ENCODE data around the gene CBL. TPM values are rescaled to one million over a fixed set of nuclear protein-coding genes. Genes with fewer than 3 reads are reported as not detected.

CBL gene
- total RNA-seq, 1 experiment from 2014 or later: 18.8 TPM

DNA sequence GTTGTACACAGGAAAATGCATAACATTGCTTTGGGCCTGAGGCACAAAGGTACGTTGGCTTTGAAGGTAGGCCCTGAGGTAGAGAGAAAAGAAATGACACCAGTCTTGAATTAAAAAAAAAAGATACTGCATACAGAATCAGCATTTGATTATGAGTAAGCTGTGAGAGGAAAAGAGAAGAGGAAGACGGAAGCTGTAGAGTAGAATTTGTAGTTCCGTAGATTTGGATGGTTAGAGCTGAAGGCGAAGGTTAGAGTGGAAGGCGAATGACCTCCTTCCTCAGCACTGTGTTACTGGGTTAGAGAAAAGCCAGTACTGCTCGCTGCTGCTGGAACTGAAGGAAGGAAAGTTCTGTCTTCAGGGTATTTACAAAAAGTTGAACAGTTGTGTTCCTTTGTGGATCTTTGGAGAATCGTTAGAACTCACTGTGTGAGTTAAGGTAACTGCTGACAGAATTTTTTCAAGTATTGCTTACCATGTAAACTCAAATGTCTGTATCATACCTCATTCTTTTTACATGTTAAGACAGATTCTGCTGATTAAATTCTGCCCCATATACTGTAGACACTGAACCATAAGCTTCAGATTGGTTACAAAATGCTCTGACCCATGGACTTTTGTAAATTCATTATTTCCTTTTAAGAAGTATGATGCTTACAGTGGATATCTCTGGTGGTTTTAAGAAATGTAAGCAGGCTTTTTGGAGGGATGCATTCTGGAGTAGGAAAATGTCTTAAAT is 60.5 kb downstream of the CBL start:
- DNase-seq (ENCODE audit: low read depth): no peak

DNA sequence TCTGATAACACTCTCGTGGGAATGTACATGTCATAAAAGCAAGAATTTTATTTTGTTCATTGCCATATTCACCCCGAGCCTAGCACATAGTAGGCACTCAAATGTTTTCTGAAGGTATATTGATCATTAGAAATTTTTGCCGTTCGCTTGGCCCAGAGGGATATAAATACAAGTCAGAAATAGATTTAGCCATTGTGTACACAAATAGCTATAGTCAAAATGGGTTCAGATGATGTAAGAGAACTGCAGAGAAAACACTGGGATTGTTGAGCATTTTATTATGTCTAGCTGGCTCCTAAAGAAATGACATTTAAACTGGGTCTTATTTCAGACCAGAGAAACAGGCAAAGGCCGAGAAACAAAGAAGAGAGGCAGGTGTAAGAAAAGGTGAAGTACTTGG is 61.5 kb downstream of the CBL start:
- no peak for DNase-seq (ENCODE audit: low read depth)

DNA sequence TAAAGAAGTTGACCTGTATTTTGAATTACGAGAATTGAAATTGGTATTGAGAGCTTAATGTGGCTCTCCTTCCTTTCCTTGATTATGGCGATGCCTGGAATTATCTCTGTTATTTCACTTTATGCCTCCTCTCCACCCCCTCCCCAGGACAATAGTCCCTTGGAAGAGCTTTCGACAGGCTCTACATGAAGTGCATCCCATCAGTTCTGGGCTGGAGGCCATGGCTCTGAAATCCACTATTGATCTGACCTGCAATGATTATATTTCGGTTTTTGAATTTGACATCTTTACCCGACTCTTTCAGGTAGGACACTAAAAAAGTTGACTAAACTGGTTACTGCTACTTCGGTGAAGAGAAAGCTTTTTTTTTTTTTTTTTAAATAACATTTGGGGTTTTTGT is 67.6 kb downstream of the CBL start:
- DNase-seq (ENCODE audit: low read depth): no peak

DNA sequence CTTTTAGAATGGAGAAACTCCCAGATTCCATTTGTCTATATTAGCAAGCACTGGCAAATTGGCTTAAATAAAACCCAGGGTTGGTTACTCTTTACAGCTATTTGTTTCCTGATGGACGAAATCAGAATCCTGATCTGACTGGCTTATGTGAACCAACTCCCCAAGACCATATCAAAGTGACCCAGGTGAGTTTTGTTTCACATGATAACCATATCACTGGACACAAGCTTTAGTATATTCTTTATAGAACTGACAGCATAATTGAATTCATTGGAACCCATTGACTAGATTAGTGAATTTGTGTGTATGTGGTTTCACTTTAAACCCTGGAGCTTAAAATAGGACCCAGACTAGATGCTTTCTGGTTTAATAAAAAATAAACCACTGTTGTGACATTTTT is 71.5 kb downstream of the CBL start:
- no peak for DNase-seq (ENCODE audit: low read depth)

DNA sequence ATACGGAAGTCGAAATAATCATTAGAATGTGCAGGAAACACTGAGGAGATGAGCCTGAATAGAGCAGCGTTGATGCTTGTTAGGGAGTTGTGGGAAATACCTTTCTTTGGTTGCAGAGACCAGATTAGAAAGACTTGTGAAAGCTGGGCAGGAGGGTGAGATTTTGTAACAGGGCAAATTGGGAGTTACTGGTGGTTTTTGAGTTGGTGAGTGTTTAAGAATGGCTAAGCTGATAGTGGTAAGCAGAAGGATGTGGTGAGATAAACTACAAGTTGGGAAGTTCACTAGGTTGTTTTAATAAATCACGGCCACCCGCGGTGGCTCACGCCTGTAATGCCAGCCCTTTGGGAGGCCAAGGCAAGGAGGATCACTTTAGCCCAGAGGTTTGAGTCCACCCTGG is 76.4 kb downstream of the CBL start:
- DNase-seq (ENCODE audit: low read depth): no peak

DNA sequence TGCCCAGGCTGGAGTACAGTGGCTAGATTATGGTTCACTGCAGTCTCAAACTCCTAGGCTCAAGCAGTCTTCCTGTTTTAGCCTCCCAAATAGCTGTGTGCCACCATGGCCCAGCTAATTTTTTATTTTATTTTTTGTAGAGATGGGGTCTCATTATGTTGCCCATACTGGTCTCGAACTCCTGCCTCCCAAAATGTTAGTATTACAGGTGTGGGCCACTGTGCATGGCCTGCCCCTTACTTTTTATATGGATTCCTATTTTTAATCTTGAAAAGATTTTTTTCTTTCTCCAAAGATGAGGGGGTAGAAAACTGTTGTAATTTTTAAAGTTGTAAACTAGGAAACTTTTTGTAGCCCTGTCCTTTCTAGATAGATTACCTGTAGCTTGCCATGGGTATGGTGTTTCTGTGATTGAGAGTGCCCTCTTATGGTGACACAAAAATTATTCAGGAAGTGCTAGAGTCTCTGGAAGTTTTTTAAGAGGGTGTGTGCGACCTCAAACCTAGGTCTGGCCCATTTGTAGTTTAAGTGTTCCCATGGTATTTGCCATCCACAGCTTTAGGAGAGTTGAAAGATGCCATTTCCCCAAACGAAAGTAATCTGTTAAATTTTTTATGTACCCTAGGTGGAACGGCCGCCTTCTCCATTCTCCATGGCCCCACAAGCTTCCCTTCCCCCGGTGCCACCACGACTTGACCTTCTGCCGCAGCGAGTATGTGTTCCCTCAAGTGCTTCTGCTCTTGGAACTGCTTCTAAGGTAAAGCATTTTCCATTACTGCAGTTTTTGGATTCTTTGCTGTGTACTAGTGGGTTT is 78.4 kb downstream of the CBL start:
- peak; percentile 61 for DNase-seq (ENCODE audit: low read depth)

DNA sequence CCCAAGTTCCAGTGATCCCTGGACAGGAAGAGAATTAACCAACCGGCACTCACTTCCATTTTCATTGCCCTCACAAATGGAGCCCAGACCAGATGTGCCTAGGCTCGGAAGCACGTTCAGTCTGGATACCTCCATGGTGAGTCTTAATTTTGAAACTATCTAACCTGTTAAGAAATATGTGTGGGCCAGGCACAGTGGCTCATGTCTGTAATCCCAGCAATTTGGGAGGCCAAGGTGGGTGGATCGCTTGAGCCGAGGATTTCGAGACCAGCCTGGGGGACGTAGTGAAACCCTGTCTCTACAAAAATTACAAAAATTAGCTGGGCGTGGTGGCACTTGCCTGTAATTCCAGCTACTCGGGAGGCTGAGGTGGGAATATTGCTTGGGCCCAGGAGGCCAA is 79.3 kb downstream of the CBL start:
- no peak for DNase-seq (ENCODE audit: low read depth)

DNA sequence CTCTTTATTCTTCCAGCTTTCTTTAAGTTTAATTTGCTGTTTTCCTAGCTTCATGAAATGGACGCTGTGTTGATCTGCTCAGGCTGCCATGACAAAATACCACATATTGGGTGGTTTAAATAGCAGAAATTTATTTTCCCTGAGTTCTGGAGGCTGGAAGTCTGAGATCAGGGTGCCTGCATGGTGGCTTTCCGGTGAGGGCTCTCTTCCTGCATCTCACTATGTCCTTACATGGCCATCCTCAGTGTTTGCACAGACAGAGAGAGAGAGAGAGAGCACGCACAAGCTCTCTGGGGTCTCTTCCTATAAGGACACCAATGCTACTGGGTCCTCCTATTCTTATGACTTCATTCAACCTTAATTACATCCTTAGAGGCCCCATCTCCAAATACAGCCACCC is 82.1 kb downstream of the CBL start:
- DNase-seq (ENCODE audit: low read depth): no peak

DNA sequence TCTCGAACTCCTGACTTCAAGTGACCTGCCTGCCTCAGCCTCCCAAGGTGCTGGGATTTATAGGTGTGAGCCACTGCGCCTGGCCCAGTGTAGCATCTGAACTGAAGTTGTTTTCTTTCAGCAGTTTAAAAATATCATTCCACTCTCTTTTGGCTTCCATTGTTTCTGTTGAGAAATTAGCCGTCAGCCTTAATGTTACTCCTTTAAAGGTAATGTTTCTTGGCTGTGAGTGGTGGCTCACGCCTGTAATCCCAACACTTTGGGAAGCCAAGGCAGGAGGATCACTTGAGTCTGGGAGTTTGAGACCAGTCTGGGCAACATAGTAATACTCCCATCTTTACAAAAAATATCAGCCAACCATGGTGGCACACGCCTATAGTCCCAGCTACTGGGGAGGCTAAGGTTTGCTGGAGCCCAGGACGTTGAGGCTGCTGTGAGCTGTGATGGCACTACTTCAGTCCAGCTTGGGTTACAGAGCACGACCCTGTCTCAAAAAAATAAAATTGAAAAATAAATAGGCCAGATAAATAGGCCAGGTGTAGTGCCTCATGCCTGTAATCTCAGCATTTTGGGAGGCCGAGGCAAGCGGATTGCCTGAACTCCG is 84.9 kb downstream of the CBL start:
- DNase-seq (ENCODE audit: low read depth): no peak

DNA sequence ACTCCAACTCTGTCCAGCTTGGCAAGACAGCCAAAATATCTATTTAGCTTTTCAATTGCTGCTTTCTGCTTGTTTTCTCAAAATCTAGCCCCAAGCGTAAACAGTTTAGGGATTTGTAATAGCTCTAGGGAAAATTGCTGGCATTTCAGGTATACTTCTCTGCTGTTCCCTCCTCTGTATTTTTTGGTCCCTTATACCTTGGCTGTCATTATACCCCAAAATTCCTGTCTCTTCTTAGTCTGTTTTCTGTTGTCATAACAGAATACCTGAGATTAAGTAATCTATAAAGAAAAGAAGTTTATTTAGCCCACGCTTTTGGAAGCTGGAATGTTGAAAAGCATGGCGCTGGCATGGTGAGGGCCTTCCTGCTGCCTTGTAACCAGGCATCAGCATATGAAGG is 87.3 kb downstream of the CBL start:
- no peak for DNase-seq (ENCODE audit: low read depth)

DNA sequence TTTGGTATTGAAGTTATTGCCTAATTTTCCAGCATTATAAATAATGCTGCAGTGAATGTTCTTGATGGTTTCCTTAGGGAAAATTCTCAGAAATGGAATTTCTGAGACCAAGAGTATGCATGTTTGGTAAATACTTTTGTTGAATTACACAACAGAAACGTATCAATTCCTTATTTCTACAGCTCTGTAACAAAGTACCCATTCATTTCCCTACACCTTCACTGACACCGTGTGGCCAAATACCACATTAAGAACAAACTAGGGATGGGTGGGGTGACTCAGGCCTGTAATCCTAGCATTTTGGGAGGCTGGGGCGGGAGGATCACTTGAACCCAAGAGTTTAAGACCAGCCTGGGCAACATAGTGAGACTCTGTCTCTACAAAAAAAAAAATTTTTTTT is 89.0 kb downstream of the CBL start:
- peak; percentile 30 for DNase-seq (ENCODE audit: low read depth)

DNA sequence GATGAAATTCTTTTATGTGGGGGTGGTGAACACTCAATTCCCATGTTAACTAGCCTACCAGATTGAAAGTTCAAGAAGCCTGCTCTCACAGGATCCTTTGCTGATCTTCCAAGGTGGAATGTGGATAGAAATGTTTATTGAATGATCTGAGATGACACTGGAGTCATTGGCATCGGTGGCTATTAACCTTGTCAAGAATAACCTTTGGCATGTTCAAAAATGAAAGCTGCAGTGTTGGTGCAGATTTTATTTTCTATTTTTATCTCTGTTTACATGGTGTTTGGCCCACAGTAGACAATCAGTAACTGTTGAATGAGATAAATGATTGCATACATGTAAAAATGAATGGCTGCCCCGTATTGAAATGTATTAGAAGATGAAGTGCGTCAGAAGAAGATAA is 91.8 kb downstream of the CBL start:
- DNase-seq (ENCODE audit: low read depth): no peak

DNA sequence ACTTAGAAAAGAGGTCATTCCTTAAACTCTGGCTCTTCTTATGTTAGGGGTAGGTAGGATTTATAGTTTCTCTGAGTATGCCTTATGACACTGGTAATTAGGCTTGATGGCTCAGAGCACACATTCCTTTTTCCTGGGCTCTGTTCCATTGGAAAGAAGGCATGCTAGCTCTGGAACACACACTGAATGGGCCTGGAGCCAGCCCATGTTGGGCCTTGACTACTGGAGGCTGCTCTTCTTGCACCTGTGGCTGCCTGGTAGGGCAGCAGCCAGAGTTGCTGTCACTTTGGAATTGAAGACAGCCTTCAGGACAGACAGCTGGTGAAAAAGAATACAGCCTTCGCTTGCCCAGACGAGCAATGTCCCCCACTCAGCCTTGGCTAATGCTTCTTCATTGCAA is 92.6 kb downstream of the CBL start:
- no peak for DNase-seq (ENCODE audit: low read depth)

DNA sequence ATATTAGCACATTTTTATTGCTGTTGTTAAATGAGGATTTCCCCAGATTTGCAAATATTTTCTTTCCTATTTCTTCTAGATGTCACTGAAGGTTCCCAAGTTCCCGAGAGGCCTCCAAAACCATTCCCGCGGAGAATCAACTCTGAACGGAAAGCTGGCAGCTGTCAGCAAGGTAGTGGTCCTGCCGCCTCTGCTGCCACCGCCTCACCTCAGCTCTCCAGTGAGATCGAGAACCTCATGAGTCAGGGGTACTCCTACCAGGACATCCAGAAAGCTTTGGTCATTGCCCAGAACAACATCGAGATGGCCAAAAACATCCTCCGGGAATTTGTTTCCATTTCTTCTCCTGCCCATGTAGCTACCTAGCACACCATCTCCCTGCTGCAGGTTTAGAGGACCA is 93.3 kb downstream of the CBL start:
- DNase-seq (ENCODE audit: low read depth): no peak

DNA sequence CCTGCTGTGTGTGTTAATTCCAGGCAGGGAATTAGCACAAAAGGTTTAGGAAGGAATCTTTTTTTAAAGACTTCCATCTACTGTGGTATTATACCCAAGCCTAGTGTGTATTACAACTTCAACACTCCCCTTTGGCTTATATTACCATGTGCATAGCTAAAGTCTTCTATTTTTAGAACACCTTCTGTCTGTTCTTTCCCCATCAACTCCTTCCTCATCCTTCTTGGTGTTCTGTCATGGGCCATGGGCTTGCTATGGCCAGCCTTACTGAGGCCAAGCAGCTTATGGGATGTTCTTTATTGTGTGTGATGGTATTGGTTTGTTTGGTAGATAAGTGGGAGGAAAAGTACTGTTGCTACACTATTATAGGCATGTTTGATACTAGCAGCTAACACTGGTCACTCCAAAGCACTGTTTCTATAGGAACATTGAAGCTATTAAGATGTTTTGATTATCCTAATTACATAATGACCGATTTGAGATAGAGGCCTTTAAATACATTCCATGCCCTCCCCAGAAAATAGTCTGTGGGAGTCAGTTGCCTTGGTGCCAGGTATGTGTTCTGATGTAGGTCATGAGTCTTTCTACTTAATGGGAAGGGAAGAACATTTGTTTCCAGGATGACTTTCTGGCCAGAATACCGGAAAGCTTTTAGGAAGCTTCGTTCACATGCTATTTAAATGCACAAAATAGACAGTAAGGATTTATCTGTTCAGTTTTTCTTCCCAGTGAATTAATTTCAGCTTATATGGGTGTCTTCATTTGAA is 94.2 kb downstream of the CBL start:
- no peak for DNase-seq (ENCODE audit: low read depth)

DNA sequence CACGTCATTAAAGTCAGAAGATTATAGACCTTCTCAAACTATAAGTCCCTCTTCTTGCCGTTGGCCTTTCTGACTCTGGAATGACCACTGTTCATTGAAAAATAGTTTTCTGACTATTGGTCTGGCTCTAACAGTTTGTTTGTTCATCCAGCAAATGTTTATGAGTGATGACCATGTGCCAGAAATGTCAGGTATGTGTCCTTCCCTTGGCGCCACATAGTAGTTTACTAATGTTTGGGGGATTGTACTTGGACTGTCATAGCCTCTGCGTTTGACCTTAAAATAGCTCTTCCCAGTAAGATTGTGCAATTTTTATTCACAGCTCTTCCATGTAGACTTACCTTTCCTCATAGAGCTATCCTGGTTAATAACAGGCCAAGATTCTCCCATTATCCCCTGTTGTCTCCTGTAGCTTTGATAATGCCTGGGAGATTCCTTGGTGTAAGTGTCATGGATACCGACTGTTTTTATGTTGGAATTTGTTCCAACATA is 97.1 kb downstream of the CBL start:
- DNase-seq (ENCODE audit: low read depth): no peak

DNA sequence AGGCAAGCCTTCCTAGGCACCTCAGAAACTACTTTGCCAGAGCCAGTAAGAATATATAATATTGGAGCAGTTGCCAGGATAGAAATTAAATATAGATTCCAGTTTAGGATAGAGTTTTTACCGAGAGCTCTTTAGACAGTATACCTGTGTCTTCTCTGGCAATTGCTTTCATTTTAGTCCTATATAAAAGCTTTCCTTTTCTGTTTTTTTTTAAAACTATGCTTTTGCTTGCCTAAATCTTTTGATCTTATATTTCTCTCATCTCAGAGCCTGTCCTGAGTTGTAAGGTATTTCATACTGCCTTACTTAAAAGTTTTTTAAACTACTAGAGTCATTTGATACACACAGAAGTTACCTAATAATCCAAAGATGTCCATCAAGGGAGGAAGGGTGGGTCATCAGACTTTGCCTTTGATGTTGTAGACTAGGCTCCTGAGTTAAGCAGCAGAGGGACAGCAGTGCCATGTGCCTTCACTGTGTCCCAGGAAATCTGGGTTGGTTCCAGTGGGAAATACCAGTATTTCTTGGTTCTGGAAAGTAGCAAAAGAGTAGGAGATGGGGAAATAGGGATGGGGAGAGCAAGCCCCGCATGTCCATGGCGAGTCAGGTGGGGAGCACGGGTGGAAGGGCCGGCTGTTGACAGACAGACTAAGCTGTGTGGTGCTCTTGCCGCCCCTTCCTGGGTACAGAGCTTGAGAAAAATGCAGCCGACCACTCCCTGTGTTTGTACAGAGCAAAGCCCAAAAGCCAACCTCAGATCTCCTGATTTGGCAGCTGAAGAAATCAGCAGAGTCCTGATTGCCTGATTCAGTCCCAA is 99.6 kb downstream of the CBL start:
- no peak for DNase-seq (ENCODE audit: low read depth)

DNA sequence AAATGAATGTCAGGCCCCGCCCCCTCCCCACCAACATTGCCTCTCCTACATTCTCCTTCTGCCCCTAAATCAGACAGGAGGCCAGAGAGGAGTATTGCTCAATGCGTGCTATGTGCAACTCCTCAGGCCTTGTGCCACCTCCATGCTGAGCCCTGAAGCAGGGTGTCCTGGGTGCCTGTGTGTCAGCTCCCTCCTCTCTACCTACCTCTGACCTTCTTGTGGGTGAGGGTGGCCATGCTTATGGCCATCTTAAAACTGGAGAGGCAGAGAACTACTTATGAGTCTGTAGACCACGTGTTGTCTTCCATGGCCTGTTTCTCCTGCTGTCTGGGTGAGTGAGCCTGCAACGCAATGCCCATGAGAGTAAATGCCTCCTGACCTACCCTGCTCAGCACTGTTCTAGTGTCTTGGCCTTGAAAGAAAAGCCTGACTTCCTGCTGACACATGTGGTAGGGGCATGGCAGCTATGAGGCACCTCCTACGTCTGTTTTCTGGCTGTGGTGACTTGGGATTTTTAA is 100.3 kb downstream of the CBL start:
- no peak for DNase-seq (ENCODE audit: low read depth)

DNA sequence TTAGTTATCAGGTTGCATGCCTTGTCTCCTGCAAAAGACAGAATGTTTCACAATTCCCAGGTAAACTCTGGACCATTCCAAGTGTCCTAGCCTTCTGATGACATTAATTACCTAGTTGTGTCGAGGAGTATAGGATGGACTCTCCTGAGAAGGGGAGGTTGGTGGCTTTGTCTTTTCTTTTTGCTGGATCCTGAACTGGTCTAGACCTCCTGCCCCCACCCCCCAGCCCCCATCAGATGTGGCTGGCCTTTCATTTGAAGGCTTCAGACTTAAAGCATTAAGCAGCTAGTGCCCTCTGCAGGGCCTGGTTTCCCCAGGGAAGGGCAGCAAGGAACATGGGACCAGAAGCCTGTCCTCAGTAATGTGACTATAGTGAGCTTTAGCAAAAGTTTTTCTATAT is 101.1 kb downstream of the CBL start:
- peak; percentile 38 for DNase-seq (ENCODE audit: low read depth)

DNA sequence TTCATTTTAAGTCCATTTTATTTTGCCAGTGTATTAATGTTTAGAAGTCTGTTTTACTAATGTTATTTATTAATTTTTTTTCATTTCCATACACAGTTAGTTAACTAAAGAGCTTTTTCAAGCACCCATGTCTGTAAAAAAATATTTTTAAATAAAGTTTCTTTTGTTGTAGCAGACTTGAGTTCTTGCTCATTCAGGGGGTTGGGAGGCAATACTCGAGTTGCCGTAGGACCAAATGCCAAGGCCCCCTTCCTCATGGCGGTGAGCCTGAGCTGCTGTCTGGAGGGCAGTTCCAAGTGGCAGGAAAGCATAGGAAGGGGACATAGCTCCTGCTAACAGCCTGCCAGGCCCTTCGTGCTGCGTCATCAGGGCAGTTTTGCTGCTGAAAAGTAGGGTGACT is 101.8 kb downstream of the CBL start:
- DNase-seq (ENCODE audit: low read depth): no peak

DNA sequence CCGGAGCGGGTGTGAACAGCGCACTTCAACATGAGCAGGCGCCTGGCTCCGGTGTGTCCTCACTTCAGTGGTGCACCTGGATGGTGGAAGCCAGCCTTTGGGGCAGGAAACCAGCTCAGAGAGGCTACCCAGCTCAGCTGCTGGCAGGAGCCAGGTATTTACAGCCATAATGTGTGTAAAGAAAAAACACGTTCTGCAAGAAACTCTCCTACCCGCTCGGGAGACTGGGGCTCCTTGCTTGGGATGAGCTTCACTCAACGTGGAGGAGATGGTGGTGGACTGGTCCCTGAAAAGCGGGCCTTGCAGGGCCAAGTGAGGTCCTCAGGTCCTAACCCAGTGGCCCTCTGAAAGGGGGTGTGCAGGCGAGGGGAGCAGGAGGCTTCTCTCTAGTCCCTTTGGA is 103.3 kb downstream of the CBL start:
- no peak for DNase-seq (ENCODE audit: low read depth)

Data from M059J (cell line).